Measurements from ENCODE around the gene LRRK1.

LRRK1 gene

DNA sequence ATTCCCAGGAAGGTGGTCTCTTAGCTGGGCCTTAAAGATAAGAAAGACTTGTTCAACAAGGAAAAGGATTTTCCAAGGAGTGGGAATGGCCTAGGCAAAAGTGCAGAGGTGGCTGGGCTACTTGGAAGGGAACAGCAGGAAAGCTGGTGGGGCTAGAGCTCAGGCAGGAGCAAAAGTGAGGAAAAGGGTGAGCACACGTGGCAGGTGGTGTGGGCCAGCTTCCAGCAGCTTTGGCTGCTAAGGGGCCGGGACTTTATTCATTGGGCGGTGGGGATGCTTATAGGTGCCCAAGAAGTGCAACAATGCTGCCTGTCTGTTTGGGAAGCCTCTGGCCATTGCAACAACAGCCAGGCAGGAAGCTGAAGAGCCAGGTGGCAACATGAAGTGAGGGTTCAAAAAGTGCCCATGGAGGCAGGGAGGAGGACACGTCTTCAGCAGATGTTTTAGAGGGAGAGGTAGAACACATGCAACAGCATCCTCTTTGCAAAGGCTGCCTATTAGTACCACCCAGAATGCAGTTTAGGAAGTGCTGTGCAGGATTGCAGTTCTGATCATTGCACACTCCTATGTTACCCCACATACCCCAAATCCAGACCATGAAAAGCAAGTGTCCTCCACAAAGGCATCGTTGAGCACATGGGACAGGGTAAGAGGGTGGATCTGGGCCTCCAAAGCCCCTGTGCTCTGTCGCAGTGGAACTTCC is 25.7 kb upstream of the LRRK1 start:
- no peak for DNase-seq

DNA sequence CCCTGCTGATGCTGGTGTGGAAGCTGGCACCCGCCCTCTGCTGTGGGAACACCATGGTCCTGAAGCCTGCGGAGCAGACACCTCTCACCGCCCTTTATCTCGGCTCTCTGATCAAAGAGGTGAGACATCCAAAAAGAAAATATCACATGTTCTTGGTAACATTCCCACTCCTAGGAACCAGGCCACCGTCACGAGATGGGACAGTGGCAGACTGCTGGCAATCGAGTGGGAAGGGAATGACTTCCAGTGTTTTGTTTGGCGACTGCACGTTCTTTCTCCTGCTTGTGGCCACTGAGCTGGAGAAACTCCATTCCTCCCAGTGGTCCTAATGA is 25.2 kb upstream of the LRRK1 start:
- no peak for DNase-seq

DNA sequence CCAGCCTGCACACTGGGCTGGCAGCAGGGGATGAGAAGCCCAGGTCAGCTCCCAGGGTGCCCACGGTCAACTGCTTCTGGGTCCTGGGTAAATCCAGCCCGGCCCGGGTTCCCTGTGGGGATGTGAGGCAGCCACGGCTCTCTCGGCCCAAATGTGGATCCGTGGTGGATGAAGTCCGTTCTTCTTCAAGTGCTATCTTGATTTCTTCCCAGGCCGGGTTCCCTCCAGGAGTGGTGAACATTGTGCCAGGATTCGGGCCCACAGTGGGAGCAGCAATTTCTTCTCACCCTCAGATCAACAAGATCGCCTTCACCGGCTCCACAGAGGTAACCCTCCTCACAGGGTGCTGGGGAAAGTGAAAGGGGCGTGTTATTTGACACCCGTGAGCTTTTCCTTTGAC is 23.4 kb upstream of the LRRK1 start:
- DNase-seq = no peak

DNA sequence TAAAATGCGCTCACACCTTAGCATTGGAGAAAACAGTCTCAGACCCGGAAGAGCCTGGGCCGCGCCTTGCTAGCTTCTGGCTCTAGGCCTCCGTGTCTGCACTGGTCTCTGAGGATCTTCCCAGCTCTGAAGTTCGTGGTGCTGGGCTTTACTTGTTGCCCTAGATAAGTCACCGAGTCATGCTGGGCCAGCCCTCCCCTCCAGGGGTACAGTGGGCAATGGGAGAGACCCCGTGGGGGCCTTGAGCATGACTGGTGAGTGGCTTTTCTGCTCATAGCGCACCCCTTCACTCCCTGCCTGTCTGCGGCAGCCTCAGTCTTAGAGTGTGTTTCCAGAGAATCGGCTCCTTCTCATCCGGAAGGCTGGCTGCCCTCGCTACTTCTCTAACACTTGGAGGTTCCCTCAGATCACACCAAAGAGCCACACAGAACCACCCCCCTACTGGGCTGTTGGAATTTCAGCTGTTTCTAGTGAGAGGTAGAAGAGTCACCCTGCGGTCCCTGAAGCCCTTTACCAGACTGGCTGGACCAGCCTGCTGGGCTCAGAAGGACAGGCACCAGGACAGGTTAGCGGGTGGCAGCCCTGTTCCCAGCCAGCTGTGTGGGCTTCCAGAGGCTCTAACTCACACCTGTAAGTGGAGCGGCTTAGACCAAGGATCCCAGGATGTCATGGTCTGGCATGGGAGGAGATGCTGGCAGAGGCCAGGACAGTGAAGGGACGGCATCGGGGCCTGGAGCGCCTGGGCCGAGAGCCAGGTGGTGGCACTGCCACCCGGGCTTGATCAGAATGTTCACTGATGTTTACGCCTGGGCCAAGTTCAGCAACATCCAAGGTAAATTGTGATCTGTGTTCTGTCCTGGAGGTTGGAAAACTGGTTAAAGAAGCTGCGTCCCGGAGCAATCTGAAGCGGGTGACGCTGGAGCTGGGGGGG is 21.7 kb upstream of the LRRK1 start:
- no peak for DNase-seq

DNA sequence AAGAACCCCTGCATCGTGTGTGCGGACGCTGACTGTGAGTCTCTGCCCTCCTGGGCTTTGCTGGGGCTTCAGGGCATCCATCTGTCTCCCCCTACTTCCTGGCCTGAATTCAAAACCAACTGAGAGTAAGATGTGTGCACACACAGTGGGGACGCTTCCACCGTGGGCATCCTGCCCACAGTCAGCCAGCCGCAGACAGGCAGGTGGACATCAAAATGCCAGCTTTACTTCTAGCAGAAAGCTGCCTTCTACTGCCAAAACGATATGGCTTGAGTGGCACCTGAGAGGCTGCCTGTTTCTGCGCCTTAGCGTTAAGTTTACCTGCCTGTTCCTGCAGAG is 21.0 kb upstream of the LRRK1 start:
- no peak for DNase-seq

DNA sequence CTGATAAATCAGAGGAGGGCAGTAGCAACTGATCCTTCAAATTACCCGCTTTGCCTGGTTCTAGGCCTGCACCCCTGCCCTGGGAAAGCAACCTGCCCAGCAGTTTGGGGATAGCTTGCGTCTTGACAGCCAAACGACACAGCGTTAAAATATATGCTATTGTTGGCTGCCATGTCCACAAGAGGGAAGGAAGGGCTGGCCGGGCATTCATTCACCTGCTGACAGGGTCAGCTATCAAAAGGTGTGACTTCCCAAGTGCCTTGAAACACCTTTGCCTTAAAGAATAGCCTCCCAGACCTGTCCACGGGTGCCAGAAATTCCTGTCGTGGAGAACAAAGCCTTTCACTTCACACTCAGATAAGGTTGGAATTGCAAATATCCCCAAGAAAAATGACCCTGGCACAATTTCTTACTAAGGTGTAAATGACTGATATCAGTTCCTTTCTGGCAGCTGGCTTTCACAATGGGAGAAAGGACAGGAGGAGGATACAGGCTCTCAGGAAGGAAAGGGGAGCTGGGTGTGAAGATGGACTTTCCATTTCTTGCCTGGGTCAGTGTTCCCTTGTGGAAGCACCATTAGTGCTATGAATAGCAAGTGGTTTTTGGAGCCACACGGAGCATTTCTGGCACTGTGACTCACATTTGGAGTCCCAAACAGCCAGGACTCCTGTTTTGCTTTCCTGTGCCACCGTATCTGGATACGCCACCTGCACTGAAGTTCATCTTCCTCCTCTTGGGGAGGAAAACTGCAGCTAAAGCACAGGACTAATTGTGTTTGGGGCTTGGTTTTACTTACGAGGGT is 20.3 kb upstream of the LRRK1 start:
- no peak for DNase-seq

DNA sequence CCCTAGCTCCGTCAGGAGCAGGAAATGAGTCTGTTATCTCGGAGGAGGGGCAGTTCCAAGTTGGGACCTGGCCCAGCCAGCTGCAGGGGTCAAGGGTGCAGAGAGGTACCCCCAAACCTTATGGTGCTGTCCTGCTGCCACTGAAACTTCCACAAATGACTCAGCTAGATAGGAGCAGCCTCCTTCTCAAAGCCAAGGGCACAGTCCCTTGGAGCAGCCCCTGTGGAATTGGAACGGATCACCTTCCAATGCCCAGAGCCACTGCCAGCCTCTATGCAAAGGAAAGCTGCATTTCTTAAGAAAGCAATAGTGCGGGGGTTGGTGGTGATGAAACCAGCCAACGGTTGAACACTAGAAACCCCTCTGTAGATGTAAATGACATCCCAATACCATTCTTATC is 19.6 kb upstream of the LRRK1 start:
- no peak for DNase-seq

DNA sequence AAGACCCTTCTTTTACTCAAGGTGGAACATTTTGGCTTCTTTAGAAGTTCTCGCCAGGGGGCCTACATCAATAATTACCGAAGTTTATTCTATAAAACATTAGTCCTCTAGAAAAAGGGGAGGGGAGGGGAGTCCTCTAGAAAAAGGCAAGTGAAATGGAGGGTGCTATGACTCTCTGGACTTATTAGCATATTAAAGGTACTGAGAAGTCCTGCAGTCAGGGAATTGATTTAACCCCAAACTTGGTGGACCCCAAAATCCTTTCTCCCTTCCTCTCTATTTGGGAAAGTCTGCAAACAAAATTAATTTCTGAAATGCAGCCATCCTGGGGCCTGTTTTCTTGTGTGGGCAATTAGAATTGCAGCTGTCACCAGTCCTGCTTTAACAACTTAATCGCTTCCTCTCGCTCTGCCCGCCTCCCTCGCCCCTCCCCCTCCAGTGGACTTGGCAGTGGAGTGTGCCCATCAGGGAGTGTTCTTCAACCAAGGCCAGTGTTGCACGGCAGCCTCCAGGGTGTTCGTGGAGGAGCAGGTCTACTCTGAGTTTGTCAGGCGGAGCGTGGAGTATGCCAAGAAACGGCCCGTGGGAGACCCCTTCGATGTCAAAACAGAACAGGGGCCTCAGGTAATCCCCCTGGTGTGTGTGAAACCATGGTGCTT is 18.9 kb upstream of the LRRK1 start:
- peak in 1 of 2 experiments; percentile 18 for DNase-seq

- no peak for DNase-seq
Observed at GRCh38 chr15:100900795-100901169, 18.4 kb upstream of the LRRK1 start.

- no peak for DNase-seq
Observed at GRCh38 chr15:100901296-100901695, 17.9 kb upstream of the LRRK1 start.

DNA sequence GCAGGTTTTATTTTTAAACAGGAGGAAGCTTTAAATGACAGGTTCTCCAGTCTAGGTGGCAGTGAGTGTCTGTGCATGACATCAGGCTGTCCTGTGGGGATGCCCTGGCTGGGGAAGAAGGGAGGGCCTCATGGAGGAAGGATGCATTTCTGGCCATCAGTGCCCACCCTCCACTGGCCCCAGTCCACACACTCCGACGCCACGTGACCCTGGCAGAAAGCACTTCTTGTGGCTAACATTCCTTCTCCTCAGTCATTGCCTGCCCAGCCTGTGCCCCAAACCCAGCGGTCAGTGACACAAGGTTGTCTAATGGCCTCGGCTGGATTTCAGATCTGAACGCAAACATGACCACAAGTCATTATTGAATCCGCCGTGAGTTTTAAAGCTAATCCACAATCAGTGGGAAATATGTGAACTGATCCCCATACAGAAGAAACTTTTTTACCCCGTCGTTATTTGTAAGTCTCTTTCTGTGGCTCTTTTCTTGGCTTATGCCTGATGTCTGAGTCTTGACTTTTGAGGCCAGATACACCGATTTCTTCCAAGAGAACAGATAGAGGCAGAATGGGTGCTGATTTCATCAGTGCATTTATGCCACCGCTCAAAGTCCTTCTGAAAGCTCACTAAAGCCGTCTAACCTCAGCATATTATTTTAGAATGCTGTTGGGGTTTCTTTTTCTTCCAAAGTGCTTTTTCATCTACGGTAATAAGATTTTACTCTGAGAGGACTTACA is 17.3 kb upstream of the LRRK1 start:
- no peak for DNase-seq

GRCh38 chr15:100902436-100903167 is 16.6 kb upstream of the LRRK1 start:
- DNase-seq = peak; percentile 49 to 81

DNA sequence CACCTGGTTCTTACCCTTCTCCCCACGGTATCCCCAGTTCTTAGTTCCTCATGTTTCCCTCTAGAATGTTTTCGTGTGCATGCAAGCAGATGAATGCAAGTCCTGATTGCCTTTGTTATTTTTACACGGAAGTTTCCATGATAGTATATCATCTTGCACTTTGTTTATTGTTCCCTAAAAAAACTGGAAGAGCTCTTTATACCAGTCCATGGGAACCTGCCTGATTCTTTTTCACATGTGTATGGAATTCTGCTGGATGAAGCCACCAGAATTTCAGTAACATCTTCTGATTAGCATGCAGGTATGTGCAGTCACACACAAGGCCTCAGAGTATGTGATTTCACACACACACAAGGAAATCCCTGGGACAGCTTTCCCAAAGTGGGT is 16.0 kb upstream of the LRRK1 start:
- DNase-seq = no peak

DNA sequence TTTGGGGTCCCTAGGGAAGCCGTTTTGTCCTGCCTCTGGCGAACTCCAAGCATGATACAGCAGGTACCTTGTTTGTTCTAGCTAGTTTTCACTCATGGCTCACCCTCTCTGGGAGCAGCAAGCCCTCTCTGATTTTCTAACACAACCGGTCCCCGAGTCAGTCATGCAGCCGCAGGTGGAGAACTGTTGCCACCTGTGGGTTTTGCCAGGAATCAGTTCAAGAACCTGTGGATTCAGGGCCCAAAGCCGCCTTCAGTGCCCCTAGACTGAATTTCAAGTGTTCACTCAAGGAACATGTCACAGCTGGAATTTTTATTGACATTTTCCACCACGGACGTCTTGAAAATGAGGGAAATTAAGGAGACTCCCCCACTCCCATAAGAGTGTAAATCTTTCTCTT is 13.3 kb upstream of the LRRK1 start:
- no peak for DNase-seq

DNA sequence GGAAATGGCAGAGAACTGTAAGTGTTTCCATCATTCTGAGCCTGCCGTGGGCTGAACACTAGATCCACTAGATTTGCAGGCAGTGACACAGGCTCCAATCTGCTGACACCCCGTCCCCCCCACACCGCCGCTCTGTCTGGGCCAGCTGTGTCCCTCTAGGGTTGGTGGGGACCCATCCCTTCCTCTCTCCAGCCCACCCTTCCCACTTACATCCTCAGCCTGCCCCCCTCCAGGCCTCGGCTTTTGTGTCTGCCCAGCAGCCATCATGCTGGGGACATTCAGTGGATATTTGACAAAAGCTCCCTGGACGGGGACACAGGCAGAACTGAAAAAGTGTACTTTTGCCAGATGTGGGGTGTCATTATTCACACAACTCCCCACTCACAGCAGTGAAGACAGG is 10.7 kb upstream of the LRRK1 start:
- no peak for DNase-seq

- no peak for DNase-seq
Observed at GRCh38 chr15:100909565-100909964, 9.6 kb upstream of the LRRK1 start.

- no peak for DNase-seq
Observed at GRCh38 chr15:100909989-100910955, 8.9 kb upstream of the LRRK1 start.

- DNase-seq = no peak
Observed at GRCh38 chr15:100911086-100911485, 8.1 kb upstream of the LRRK1 start.

- DNase-seq = no peak
Observed at GRCh38 chr15:100913961-100914360, 5.2 kb upstream of the LRRK1 start.

DNA sequence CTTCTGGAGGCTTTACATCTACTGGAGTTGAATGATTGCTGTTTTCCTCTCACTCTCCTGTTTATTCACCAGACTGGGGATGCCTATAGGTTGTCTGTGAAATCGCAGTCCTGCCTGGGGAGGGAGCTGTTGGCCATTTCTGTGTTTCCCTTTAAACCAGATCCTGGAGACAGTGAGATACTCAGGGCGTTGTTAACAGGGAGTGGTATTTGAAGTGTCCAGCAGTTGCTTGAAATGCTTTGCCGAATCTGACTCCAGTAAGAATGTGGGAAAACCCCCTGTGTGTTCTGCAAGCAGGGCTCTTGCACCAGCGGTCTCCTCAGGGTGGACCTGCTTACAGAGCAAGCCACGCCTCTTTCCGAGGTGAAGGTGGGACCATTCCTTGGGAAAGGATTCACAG is 4.3 kb upstream of the LRRK1 start:
- DNase-seq = no peak

Measured in SHP77 (cell line).